ENCODE data around the gene DPF1.

Gene DPF1

DNA sequence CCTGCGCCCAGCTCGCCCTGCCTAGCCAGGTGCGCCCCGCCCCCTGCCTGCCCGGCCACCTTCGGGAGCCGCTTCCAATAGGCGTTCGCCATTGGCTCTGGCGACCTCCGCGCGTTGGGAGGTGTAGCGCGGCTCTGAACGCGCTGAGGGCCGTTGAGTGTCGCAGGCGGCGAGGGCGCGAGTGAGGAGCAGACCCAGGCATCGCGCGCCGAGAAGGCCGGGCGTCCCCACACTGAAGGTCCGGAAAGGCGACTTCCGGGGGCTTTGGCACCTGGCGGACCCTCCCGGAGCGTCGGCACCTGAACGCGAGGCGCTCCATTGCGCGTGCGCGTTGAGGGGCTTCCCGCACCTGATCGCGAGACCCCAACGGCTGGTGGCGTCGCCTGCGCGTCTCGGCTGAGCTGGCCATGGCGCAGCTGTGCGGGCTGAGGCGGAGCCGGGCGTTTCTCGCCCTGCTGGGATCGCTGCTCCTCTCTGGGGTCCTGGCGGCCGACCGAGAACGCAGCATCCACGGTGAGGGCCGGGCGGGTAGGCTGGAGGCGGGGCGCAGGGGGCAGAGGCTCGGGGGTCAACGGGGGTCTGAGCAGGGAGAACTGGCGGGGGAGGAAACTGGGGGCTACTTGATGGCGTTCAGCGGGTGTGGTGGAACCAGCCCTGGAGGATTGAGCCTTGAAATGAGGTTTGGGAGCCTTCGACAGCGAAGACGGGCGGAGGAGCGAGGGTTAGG is 40.6 kb upstream of the DPF1 start, which contains the start of gene SPINT2 (continued):
- TF ChIP-seq ZBTB6 (tag by site-specific recombination; IDR thresholded peaks at IDR 0.05) (no peak; the same call in 1 of the 2 replicates), EGR2 (tag by site-specific recombination; IDR thresholded peaks at IDR 0.05; ENCODE audit: low read depth) (peak; percentile 36), ZNF404 (tag by site-specific recombination; IDR thresholded peaks at IDR 0.05) (no peak), ZNF621 (tag by site-specific recombination; IDR thresholded peaks at IDR 0.05) (no peak), WT1 (tag by site-specific recombination; IDR thresholded peaks at IDR 0.05) (no peak; the same call in none of the 2 replicates), ZNF394 (tag by site-specific recombination; IDR thresholded peaks at IDR 0.05; ENCODE audit: borderline replicate concordance) (no peak; the same call in 1 of the 2 replicates), ZNF830 (tag by site-specific recombination; IDR thresholded peaks at IDR 0.05; ENCODE audit: low read depth) (no peak), ZFHX2 (tag by site-specific recombination; conservative IDR thresholded peaks at IDR 0.05) (peak; percentile 36; the same call in 1 of the 2 replicates), MZF1 (tag by site-specific recombination; IDR thresholded peaks at IDR 0.05; ENCODE audit: borderline replicate concordance) (no peak), ZNF133 (tag by site-specific recombination; IDR thresholded peaks at IDR 0.05) (0 out of 2 replicates have a peak, but pooled peaks have one; percentile 32)
- TF ChIP-seq, protein P1, sequence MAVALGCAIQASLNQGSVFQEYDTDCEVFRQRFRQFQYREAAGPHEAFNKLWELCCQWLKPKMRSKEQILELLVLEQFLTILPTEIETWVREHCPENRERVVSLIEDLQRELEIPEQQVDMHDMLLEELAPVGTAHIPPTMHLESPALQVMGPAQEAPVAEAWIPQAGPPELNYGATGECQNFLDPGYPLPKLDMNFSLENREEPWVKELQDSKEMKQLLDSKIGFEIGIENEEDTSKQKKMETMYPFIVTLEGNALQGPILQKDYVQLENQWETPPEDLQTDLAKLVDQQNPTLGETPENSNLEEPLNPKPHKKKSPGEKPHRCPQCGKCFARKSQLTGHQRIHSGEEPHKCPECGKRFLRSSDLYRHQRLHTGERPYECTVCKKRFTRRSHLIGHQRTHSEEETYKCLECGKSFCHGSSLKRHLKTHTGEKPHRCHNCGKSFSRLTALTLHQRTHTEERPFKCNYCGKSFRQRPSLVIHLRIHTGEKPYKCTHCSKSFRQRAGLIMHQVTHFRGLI (tag by site-specific recombination; IDR thresholded peaks at IDR 0.05): peak; percentile 76; the same call in 1 of the 2 replicates
- TF ChIP-seq, protein P2, sequence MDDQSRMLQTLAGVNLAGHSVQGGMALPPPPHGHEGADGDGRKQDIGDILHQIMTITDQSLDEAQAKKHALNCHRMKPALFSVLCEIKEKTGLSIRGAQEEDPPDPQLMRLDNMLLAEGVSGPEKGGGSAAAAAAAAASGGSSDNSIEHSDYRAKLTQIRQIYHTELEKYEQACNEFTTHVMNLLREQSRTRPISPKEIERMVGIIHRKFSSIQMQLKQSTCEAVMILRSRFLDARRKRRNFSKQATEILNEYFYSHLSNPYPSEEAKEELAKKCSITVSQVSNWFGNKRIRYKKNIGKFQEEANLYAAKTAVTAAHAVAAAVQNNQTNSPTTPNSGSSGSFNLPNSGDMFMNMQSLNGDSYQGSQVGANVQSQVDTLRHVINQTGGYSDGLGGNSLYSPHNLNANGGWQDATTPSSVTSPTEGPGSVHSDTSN (CRISPR knock-in tag; IDR thresholded peaks at IDR 0.05): no peak

- POLR2A ChIA-PET: interaction anchor here (0.5 to 4.7 kb wide), 27 partner anchors 9 to 1186 kb away, joined by 3 to 26 read pairs (median 3); partner anchors contain the start of genes ACTN4, C19orf33, FAM98C and GGN
- CTCF ChIA-PET: interaction anchor here (0.7 to 8.8 kb wide), 6 partner anchors 14 to 110 kb away, joined by 3 to 48 read pairs (median 4); partner anchors contain the start of genes CATSPERG and PSMD8
- H3K9me3 ChIP-seq (ENCODE audit: control insufficient read depth, insufficient read depth, low read depth, low read length): no peaks in the 10 kb centered on the region
- H3K36me3 ChIP-seq (ENCODE audit: control insufficient read depth in 2 of 2, insufficient read depth in 1 of 2, low read length in 2 of 2): no peaks in the 10 kb centered on the region; a peak in 1 of 3 replicates
- peaks cover 44% of the 10 kb centered on the region for H3K4me1 ChIP-seq (ENCODE audit: control insufficient read depth, insufficient read depth, low read length)
- peak overlapping the region; percentile 52 for H3K4me3 ChIP-seq (ENCODE audit: low read depth, low read length)
- peak overlapping the region; percentile 90 for H3K27ac ChIP-seq (ENCODE audit: extremely low read depth, low read depth, low read length)
- TF ChIP-seq ZNF510 (tag by site-specific recombination; IDR thresholded peaks at IDR 0.05; ENCODE audit: insufficient replicate concordance) (no peak), KLF16 (tag by site-specific recombination; IDR thresholded peaks at IDR 0.05) (no peak), ZNF19 (tag by site-specific recombination; IDR thresholded peaks at IDR 0.05; ENCODE audit: low read depth) (no peak), GLIS1 (tag by site-specific recombination; IDR thresholded peaks at IDR 0.05) (peak; percentile 10; the same call in 1 of the 2 replicates), SP3 (tag by site-specific recombination; IDR thresholded peaks at IDR 0.05) (peak; percentile 94), OVOL3 (tag by site-specific recombination; IDR thresholded peaks at IDR 0.05) (no peak), ZNF549 (tag by site-specific recombination; IDR thresholded peaks at IDR 0.05) (no peak), PRDM6 (tag by site-specific recombination; IDR thresholded peaks at IDR 0.05) (no peak), ZNF530 (tag by site-specific recombination; IDR thresholded peaks at IDR 0.05; ENCODE audit: low read depth) (no peak), ZNF677 (tag by site-specific recombination; IDR thresholded peaks at IDR 0.05) (0 out of 2 replicates have a peak, but pooled peaks have one; percentile 33), ELK4 (IDR thresholded peaks at IDR 0.05; ENCODE audit: borderline replicate concordance, low read depth, low read length) (no peak)
- TF ChIP-seq, protein P3, sequence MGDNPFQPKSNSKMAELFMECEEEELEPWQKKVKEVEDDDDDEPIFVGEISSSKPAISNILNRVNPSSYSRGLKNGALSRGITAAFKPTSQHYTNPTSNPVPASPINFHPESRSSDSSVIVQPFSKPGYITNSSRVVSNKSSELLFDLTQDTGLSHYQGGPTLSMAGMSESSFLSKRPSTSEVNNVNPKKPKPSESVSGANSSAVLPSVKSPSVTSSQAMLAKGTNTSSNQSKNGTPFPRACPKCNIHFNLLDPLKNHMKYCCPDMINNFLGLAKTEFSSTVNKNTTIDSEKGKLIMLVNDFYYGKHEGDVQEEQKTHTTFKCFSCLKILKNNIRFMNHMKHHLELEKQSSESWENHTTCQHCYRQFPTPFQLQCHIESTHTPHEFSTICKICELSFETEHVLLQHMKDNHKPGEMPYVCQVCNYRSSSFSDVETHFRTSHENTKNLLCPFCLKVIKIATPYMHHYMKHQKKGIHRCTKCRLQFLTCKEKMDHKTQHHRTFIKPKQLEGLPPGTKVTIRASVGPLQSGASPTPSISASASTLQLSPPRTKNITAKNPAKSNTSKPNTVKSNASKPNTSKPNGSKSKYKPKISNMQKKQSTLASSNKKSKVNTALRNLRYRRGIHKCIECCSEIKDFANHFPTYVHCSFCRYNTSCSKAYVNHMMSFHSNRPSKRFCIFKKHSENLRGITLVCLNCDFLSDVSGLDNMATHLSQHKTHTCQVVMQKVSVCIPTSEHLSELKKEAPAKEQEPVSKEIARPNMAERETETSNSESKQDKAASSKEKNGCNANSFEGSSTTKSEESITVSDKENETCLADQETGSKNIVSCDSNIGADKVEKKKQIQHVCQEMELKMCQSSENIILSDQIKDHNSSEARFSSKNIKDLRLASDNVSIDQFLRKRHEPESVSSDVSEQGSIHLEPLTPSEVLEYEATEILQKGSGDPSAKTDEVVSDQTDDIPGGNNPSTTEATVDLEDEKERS (tag by site-specific recombination; IDR thresholded peaks at IDR 0.05): 0 out of 2 replicates have a peak, but pooled peaks have one; percentile 30
These were observed 39.9 kb upstream of the DPF1 start for GRCh38 chr19:38263689-38264485.

Data from HEK293 (cell line).